ENCODE data around the gene STIL.
A peak's percentile ranks its signal among the peaks of the same experiment; 100 is the strongest.

The STIL gene

GRCh38 chr1:47340227-47340626 is 26.3 kb upstream of the STIL start:
- Histone ChIP-seq H3K4me3 (no peak overlapping the region), H3K27ac (no peak overlapping the region)
- TF ChIP-seq CTCF (IDR thresholded peaks at IDR 0.05) = no peak
- DNase-seq (ENCODE audit: low spot score) = no peak

GRCh38 chr1:47338249-47339077 is 24.5 kb upstream of the STIL start:
- peak overlapping the region in 1 of 2 donors; percentile 49 for H3K27ac ChIP-seq
- no peak for DNase-seq (ENCODE audit: low spot score)
- H3K4me3 ChIP-seq = no peak overlapping the region
- no peak for TF ChIP-seq CTCF (IDR thresholded peaks at IDR 0.05)

- no peak for DNase-seq (ENCODE audit: low spot score)
- no peak overlapping the region for H3K27ac ChIP-seq
- TF ChIP-seq CTCF (IDR thresholded peaks at IDR 0.05) = no peak
- no peak overlapping the region for H3K4me3 ChIP-seq
These were observed 23.4 kb upstream of the STIL start for GRCh38 chr1:47337350-47337749.

- no peak for DNase-seq (ENCODE audit: low spot score)
- Histone ChIP-seq H3K4me3 (peak overlapping the region; percentile 92), H3K27ac (peak overlapping the region; percentile 97 to 98)
- no peak for TF ChIP-seq CTCF (IDR thresholded peaks at IDR 0.05)
These were observed 21.0 kb upstream of the STIL start for GRCh38 chr1:47334765-47335435.

GRCh38 chr1:47333922-47334764 is 20.2 kb upstream of the STIL start:
- peak overlapping the region; percentile 97 to 98 for H3K27ac ChIP-seq
- no peak for TF ChIP-seq CTCF (IDR thresholded peaks at IDR 0.05)
- peak overlapping the region; percentile 92 for H3K4me3 ChIP-seq
- peak; percentile 87 for DNase-seq (ENCODE audit: low spot score)

GRCh38 chr1:47333578-47333921 is 19.6 kb upstream of the STIL start, which contains the start of gene CMPK1:
CMPK1 (plus strand) TSS chr1:47333790; CDS start chr1:47333946, 156 bp downstream.
- Histone ChIP-seq H3K27ac (peak within 1 kb of the TSS; percentile 97 to 98), H3K4me3 (peak within 1 kb of the TSS; percentile 92)
- no peak for TF ChIP-seq CTCF (IDR thresholded peaks at IDR 0.05)
- peak; percentile 87 for DNase-seq (ENCODE audit: low spot score)
